GM12891 (cell line): ENCODE results near the gene EXO5. TPM values are rescaled to one million over a fixed set of nuclear protein-coding genes. Genes with fewer than 3 reads are reported as not detected.
A peak's percentile ranks its signal among the peaks of the same experiment; 100 is the strongest.
"Not testable (repeated sequence)": the region's sequence is repeated elsewhere in the genome, so short reads cannot be mapped to it uniquely, and the experiment has no call there.

ENCODE experiments used
- DNase-seq: peaks from one replicate; pipeline ENCODE4 v3.0.0; 2011; ENCODE audit warnings: low spot score; ENCODE audit not compliant: insufficient read length
- FAIRE-seq: peaks from 2 replicates; lab custom pipeline; 2011; peaks lifted over from hg19 to GRCh38; lab: Jason Lieb, UNC
- PAX5 ChIP-seq: IDR thresholded peaks from 2 replicates; pipeline ENCODE4 v1.6.1; 2011; ENCODE audit warnings: low read length, moderate library complexity, mild to moderate bottlenecking; ENCODE audit not compliant: insufficient read depth, severe bottlenecking
- POLR2A ChIP-seq: IDR thresholded peaks from 2 replicates; pipeline ENCODE4 v1.6.1; 2011; ENCODE audit warnings: low read depth, low read length, control low read depth
- POLR2AphosphoS5 ChIP-seq: IDR thresholded peaks from 2 replicates; pipeline ENCODE4 v1.6.1; 2011; ENCODE audit warnings: low read depth, low read length, control low read depth
- POU2F2 ChIP-seq: IDR thresholded peaks from 2 replicates; pipeline ENCODE4 v1.6.1; 2011; ENCODE audit warnings: low read depth, mild to moderate bottlenecking, control low read depth, low read length, moderate library complexity
- SPI1 ChIP-seq: IDR thresholded peaks from 2 replicates; pipeline ENCODE4 v1.6.1; 2011; ENCODE audit warnings: low read depth, low read length, control low read depth
- TAF1 ChIP-seq: IDR thresholded peaks from 2 replicates; pipeline ENCODE4 v1.6.1; 2011; ENCODE audit warnings: low read depth, low read length, control low read depth
- polyA plus RNA-seq: library from polyadenylated mRNA; unstranded; fragments of >200 nt; gene quantifications from one replicate; pipeline ENCODE4 v1.2.1, GENCODE V29; 2012; ENCODE audit warnings: low read depth, missing spikeins, inconsistent platforms; ENCODE audit not compliant: missing spikeins

Gene EXO5
- 8.0 TPM for polyA plus RNA-seq

- DNase-seq (peak; percentile 66), FAIRE-seq (peak; percentile 89)
- TF ChIP-seq TAF1, result peak; percentile 75
- peak; percentile 85 for TF ChIP-seq POLR2A
- TF ChIP-seq POLR2AphosphoS5, result peak; percentile 72; the same call in 1 of the 2 replicates
- no peak for TF ChIP-seq POU2F2
- no peak for TF ChIP-seq PAX5
- TF ChIP-seq SPI1, result no peak
These were observed at the start of gene EXO5 for GRCh38 chr1:40508375-40509341. Gene EXO5, plus strand, starts transcription at chr1:40508767. Its CDS starts 5,778 bp downstream, at chr1:40514545.

GRCh38 chr1:40462956-40463590, 45.5 kb upstream of the EXO5 start:
- FAIRE-seq (no peak), DNase-seq (no peak)
- TF ChIP-seq POLR2AphosphoS5 (no peak), SPI1 (no peak), PAX5 (no peak), POU2F2 (no peak), POLR2A (no peak), TAF1 (no peak)

- no peak for FAIRE-seq
- DNase-seq, result no peak
- no peak for TF ChIP-seq PAX5
- TF ChIP-seq TAF1, result no peak
- no peak for TF ChIP-seq POU2F2
These were observed 39.2 kb upstream of the EXO5 start for GRCh38 chr1:40469327-40469726.

GRCh38 chr1:40475268-40475667, 33.3 kb upstream of the EXO5 start:
- FAIRE-seq (no peak), DNase-seq (no peak)
- TF ChIP-seq SPI1 (no peak), POLR2AphosphoS5 (no peak), POLR2A (no peak), PAX5 (no peak), TAF1 (no peak), POU2F2 (no peak)

- peak; percentile 92 for FAIRE-seq
- TF ChIP-seq POLR2AphosphoS5, result no peak
- no peak for TF ChIP-seq POU2F2
- no peak for TF ChIP-seq PAX5
- DNase-seq, result peak; percentile 80
These were observed 31.5 kb upstream of the EXO5 start, which contains the start of gene ZFP69 for GRCh38 chr1:40476924-40477677. Gene ZFP69, plus strand, starts transcription at chr1:40477290. Its CDS starts 2,072 bp downstream, at chr1:40479362.

GRCh38 chr1:40477678-40478053, 30.9 kb upstream of the EXO5 start:
- no peak for TF ChIP-seq TAF1
- no peak for TF ChIP-seq PAX5
- TF ChIP-seq POU2F2, result no peak
- TF ChIP-seq POLR2AphosphoS5, result no peak
- TF ChIP-seq POLR2A, result no peak
- no peak for TF ChIP-seq SPI1
- DNase-seq (peak; percentile 11), FAIRE-seq (peak; percentile 80)

GRCh38 chr1:40478276-40478675, 30.3 kb upstream of the EXO5 start:
- no peak for TF ChIP-seq SPI1
- no peak for TF ChIP-seq PAX5
- FAIRE-seq (no peak), DNase-seq (no peak)

GRCh38 chr1:40479156-40479555, 29.4 kb upstream of the EXO5 start:
- FAIRE-seq, result no peak
- no peak for DNase-seq
- no peak for TF ChIP-seq POU2F2

- no peak for TF ChIP-seq POLR2A
- TF ChIP-seq POLR2AphosphoS5, result no peak
- no peak for TF ChIP-seq POU2F2
- no peak for TF ChIP-seq SPI1
- no peak for TF ChIP-seq PAX5
- TF ChIP-seq TAF1, result no peak
- FAIRE-seq, result no peak
- no peak for DNase-seq
These were observed 13.2 kb upstream of the EXO5 start for GRCh38 chr1:40495315-40495903.

GRCh38 chr1:40502651-40503050, 5.9 kb upstream of the EXO5 start:
- not testable (repeated sequence) for DNase-seq, FAIRE-seq
